NCI-H2029 (cell line): ENCODE data around the gene CUX1.

Source experiments
- DNase-seq: peaks from one replicate; lab custom pipeline; 2025; lab: John Stamatoyannopoulos, UW

The CUX1 gene

DNA sequence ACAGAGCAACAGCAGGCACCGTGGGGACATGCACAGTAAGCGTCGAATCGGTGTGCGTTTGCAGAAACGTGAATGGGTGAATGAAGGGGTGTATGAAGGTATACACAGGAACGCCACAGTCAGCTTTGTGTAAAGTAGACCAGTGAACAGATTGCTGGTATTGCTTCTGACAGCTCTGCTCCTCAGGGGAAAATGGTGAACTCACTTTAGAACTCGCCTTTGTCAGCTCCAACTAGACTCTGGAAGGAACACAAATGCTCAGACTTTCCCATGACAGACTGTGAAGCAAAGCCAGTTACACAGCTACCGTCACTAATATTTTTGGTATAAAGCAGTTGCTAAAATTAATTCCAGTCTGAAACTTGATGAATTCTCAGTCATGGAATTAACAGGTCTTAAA, 78.9 kb downstream of the CUX1 start:
- no peak for DNase-seq

DNA sequence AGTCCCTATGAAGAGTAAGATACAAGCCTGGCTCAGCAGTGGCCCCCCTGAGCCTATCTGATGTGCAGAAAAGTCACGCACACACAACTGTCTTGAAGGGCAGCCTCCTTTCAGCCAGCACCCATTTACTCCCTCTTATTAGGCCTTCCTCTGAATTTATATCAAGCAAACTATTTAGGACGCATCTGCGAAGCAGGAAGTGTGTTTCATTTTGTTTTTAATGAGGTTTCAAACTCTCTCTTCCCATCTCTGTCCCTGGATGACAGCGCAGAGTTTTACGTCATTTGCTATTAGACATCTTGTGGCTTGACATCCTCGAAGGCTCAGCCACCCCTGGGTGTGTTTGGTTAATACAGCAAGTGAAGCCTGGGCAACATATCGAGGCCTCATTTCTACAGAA, 79.5 kb downstream of the CUX1 start:
- DNase-seq, result no peak

GRCh38 chr7:101898106-101898505, 80.7 kb downstream of the CUX1 start:
- DNase-seq, result no peak

- DNase-seq, result no peak
Observed at GRCh38 chr7:101899616-101900015, 82.2 kb downstream of the CUX1 start.

DNA sequence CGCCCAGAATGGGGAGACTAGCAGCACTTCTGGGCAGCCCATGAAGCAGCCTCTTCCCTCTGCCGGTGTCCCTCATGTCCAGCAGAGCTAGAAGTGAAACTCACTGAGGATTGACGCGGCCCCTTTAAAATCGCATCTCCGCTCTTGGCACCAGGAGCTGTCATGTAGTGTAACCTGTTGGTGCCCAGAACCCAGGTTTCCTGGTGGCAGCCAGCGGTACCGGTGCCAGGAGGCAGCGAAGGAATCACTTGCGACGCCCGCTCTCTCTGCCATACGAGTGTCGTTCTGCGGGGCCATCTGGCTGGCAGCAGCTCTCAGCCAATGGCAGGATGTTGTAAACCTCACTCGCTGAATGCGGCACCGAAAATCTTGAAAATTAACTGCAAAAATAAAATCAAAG, 82.7 kb downstream of the CUX1 start:
- no peak for DNase-seq

- DNase-seq, result no peak
Observed at GRCh38 chr7:101901661-101902491, 84.5 kb downstream of the CUX1 start.

- DNase-seq, result no peak
Observed at GRCh38 chr7:101902680-101903514, 85.5 kb downstream of the CUX1 start.

DNA sequence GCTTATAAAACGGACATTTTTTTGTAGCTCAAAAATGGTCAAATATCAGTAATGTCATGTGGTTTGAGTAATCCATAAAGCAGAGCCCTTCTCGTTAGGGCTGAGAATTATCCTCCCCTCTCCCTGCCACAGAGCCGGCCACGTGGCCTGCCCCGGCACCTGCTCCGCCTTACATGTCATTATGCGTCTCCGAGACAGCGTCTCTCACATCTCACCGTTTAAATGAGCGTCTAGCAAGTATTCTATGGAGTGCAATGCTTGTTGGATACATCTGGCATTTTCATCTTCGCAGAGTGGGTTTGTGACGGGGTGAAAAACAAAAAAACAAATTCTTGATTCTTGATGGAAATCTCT, 86.1 kb downstream of the CUX1 start:
- DNase-seq, result no peak

DNA sequence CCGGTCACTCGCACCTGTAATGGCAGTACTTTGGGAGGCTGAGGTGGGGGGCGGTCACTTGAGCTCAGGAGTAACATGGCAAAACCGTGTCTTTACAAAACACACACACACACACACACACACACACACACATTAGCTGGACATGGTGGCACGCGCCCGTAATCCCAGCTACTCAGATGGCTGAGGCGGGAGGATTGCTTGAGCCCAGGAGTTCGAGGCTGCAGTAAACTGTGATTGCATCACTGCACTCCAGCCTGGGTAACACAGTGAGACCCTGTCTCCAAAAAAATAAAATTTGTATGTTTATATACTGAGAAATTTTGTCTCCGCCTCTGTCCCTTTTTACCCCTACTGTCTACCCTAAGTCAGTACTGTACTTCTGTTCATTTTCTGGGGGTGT, 86.6 kb downstream of the CUX1 start:
- no peak for DNase-seq

DNA sequence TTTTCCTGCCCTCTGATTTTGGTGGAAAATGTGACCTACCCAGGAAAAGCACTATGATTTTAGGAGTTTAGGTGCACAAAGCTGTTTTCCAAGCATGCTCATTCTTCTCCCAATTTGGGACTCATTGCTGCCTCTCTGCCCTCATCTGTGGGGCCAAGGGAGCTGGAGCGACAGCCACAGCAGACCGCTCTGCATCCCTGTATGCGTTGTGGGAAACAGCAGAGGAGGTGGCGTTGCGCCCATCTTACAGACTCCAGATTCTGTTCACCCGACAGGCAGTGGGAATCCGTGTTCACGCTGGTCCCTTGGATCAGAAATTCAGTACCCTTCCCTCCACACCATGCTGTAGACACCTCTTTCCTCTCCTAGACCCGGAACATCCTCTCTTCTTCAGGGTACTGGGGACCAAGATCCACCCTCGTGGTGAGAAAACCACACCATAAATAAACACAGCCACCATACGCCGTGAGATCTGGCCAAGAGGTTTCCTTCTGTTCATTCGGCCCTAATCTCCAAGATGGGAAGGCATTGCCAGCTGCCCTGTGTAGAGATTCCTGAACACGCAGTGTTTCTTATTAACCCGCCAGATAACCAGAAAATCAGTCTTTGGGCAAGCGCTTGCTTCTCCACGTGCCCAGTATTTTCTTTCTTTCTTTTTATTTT, 87.9 kb downstream of the CUX1 start:
- DNase-seq, result no peak

- DNase-seq, result no peak
Observed at GRCh38 chr7:101906291-101907240, 89.1 kb downstream of the CUX1 start.

- DNase-seq, result no peak
Observed at GRCh38 chr7:101910991-101911799, 93.8 kb downstream of the CUX1 start.

DNA sequence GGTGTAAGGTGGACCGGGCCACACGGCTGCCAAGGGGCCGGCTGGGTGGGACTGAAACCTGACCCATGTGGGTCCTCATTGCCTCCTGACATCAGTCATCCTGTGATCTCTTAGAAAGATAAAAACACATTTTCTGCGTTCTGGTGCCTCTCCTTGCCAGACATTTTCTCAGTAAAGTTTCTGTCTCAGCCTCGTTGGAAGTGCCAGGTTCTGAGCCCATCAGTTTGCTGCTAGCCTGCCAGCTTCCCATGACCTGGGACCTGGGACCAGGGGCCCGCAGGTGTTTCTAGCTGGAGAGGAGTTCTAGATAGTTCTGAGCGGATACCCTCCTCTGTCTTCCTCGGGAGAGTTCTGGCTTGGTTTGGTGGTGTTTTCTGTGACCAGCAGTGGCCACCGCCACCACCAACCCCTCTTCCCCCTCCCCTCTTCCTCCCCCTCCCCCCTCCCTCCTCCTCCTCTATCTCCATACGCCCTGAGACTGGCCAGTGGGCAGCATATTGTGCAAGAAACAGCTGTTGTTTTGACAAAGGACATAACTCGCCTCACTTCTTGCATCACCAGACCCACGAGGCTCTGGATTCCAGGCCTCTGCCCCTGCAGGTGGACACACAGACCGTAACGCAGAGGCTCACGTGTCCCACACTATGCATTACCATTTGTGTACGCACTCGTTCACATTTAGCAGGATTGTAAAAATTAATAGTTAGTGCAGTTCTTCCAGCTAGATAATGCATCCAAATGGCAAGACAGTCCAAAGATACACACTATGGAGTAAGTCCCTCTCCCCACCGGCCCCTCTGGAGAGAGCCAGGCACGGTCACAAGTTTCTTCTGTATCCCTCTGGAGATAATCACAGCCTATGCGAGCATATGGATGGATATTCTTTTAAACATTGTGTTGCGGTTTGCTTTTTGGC, 94.6 kb downstream of the CUX1 start:
- no peak for DNase-seq

DNA sequence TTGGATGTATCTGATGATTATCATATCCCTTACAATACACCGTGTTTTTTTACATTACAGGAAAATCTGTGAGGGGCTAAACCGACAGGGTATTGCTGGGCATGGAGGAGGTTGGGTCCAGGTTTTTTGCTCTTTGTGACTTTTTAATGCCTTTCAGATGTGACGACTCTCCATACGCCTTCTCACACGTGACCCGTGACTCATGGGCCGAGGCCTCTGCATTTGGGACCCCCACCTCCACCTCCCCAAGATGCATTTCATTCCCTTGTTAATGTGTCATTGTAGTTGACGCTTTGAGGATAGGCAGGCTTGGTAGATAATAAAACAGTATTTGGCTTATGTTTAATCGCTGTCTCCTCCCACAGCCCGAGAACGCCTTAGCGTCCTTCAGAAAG, 95.3 kb downstream of the CUX1 start:
- DNase-seq, result no peak

DNA sequence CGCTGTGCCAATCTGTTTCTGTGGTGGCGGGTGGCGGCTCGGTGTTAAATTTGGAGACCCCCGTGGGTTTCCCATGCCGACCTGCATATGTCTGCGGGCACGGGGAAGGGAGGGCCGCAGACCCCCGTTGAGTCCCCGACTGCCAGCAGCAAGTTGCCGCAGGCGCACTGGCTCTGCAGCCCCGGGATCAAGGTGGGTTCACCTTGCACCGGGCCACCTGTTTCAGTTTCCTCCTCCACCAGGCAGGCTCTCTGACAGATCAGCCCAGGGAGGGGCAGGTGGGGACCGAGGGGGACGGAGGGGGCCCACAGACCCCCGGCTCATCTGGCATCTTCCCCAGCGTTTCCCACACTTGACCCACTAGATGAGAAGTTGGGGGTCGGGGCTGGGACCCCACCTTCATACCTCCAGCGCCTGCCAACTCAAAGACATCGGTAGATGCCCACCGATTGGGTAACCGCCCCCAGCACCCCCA, 95.9 kb downstream of the CUX1 start:
- no peak for DNase-seq

DNA sequence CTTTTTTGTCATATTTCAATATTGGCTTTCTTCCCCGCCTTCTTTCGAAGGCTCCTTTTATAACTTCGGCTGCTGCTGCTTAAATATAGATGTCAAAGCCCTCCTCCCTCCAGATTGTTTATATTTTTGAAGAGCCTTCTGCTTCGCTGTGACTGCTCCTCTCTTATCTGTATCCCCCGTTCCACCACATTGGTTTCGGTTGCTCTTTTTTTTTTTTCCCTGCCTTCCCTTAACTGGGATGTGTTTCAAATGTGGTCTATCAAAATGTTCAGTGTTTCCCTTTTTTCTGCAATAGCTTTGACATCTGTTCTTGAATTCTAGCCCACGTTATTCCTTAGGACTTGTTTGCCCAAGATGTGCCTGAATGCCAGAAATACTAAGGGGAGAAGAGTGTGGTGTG, 96.4 kb downstream of the CUX1 start:
- no peak for DNase-seq

DNA sequence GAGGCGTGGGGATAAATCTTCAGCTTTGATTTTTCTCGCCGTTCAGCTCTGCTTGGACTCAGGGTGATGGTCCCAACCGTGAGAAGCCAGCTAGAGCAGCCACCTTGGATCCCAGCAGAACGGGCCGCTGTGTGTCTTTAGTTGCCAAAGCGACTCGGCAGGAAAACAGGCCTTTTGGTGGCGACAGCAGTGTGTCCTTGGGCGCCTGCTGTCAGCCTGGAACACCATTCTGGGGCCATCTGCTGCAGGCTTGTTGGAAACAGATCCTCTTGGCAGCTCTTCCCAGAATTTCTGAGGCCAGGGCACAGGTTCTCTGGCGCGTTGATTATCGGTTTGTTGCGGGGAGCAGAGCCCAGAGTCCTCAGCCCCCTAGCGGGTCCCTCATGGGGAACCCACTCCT, 97.6 kb downstream of the CUX1 start:
- DNase-seq, result no peak

- DNase-seq, result no peak
Observed at GRCh38 chr7:101916041-101916800, 98.8 kb downstream of the CUX1 start.

DNA sequence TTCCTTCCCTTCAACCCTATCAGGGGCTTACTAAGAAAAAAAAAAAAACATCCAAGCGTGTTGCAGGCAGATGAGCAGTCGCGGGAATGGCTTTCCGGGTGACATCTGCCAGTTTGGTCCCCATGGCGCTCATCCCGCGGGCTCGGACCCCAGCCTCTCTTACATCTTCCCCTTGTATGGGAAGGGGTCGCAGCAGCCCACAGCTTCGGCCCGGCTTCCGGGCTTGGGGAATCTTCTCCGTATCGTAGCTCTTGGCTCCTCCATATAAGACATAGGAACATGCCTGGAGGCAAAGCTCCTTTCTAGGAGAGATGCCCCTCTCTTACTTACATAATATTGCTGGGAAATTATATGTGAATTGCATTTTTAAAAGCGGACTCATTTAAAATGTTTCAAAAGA, 99.5 kb downstream of the CUX1 start:
- DNase-seq, result no peak
